Measurements from ENCODE around the gene ATG16L2.

GRCh38 chr11:72821920-72822799 is 7.9 kb downstream of the ATG16L2 start:
- TF ChIP-seq, protein P1, sequence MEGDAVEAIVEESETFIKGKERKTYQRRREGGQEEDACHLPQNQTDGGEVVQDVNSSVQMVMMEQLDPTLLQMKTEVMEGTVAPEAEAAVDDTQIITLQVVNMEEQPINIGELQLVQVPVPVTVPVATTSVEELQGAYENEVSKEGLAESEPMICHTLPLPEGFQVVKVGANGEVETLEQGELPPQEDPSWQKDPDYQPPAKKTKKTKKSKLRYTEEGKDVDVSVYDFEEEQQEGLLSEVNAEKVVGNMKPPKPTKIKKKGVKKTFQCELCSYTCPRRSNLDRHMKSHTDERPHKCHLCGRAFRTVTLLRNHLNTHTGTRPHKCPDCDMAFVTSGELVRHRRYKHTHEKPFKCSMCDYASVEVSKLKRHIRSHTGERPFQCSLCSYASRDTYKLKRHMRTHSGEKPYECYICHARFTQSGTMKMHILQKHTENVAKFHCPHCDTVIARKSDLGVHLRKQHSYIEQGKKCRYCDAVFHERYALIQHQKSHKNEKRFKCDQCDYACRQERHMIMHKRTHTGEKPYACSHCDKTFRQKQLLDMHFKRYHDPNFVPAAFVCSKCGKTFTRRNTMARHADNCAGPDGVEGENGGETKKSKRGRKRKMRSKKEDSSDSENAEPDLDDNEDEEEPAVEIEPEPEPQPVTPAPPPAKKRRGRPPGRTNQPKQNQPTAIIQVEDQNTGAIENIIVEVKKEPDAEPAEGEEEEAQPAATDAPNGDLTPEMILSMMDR (conservative IDR thresholded peaks at IDR 0.05; ENCODE audit: low read depth, low read length), result no peak; the same call in 1 of the 2 replicates
- TF ChIP-seq EZH2phosphoT487 (IDR thresholded peaks at IDR 0.05; ENCODE audit: borderline replicate concordance, low read length), result no peak
